HCT116 (cell line): ENCODE results near the gene DEGS1. TPM values are rescaled to one million over a fixed set of nuclear protein-coding genes. Genes with fewer than 3 reads are reported as not detected.

Source experiments
- ATAC-seq: fragments of 200-7000 bp; cut with Tn5 transposase; 2 replicates; pipeline ENCODE4 v1.9.1; 2020; ENCODE audit warnings: mild to moderate bottlenecking, moderate library complexity
- BruUV-seq: library from RNA; stranded (reverse); fragments of 400-500 nt; replicated peaks from 2 replicates; lab custom pipeline; 2021; lab: Mats Ljungman, UMichigan
- CTCF ChIA-PET: fragments of 300-600 bp; sonication (Branson Sonifier 250); formaldehyde crosslinking; loops from one replicate; lab custom pipeline; 2021; ENCODE audit warnings: antibody characterized with exemption; lab: Charles Lee
- POLR2A ChIA-PET: fragments of 300-600, 350-600 bp; sonication (Branson Sonifier 250); formaldehyde crosslinking; loops from one replicate; lab custom pipeline; 2021; ENCODE audit warnings: antibody characterized with exemption; lab: Charles Lee
- RAD21 ChIA-PET, 2 experiments: fragments of 300-600 bp; sonication (Branson Sonifier 250); formaldehyde crosslinking; loops; one replicate each; lab custom pipeline; 2023; ENCODE audit warnings: low total read pairs in 2 of 2; ENCODE audit not compliant: uncharacterized antibody in 2 of 2, unreplicated experiment in 2 of 2, low non-redundant PET in 1 of 2; lab: Charles Lee
- DNase-seq: peaks from one replicate; pipeline ENCODE4 v3.0.0-alpha.2; 2010; ENCODE audit warnings: low read depth, low spot score
- H2AFZ ChIP-seq: fragments of 200-600 bp; shearing (Covaris generic), sonication (generic); 2 replicates; pipeline ENCODE4 v1.6.1; 2017; ENCODE audit warnings: low read depth, mixed run types, mixed read lengths, antibody characterized with exemption, low read length; ENCODE audit not compliant: poor library complexity, severe bottlenecking
- H3K27ac ChIP-seq: 2 replicates; pipeline ENCODE4 v1.5.1; 2012; ENCODE audit warnings: low read depth, low read length
- H3K27me3 ChIP-seq: fragments of 200-600 bp; sonication (generic); 2 replicates; pipeline ENCODE4 v1.6.1; 2016; ENCODE audit warnings: mixed run types, low read length, mixed read lengths; ENCODE audit not compliant: insufficient read depth
- H3K36me3 ChIP-seq, 2 experiments: fragments of 200-500 bp in 1 of 2; fragments of 200-600 bp in 1 of 2; sonication (Bioruptor generic) in 1 of 2; sonication (generic) in 1 of 2; 2 replicates each; pipeline versions ENCODE4 v1.5.1 to v1.6.1; 2014 to 2016; ENCODE audit warnings: low read length in 2 of 2, inconsistent platforms in 1 of 2, mixed read lengths in 1 of 2, mixed run types in 1 of 2; ENCODE audit not compliant: insufficient read depth in 2 of 2, control insufficient read depth in 1 of 2
- H3K4me1 ChIP-seq, 2 experiments: fragments of 200-600 bp in 1 of 2; sonication (generic) in 1 of 2; 2 replicates each; pipeline versions ENCODE4 v1.5.1 to v1.6.1; 2012 to 2017; ENCODE audit warnings: low read length in 2 of 2, inconsistent platforms in 1 of 2, mild to moderate bottlenecking in 1 of 2, mixed read lengths in 1 of 2, mixed run types in 1 of 2, moderate library complexity in 1 of 2; ENCODE audit not compliant: insufficient read depth in 2 of 2, control insufficient read depth in 1 of 2
- H3K4me2 ChIP-seq: fragments of 200-600 bp; sonication (generic); 2 replicates; pipeline ENCODE4 v1.6.1; 2017; ENCODE audit warnings: mixed run types, low read length, mixed read lengths
- H3K4me3 ChIP-seq, 2 experiments: fragments of 200-600 bp in 1 of 2; sonication (generic) in 1 of 2; replicated peaks in 1 of 2; 2 replicates each; pipeline ENCODE4 v1.5.1; 2011 to 2016; ENCODE audit warnings: low read length in 2 of 2, control low read depth in 1 of 2, low read depth in 1 of 2, mild to moderate bottlenecking in 1 of 2, mixed read lengths in 1 of 2, mixed run types in 1 of 2
- H3K79me2 ChIP-seq: fragments of 200-600 bp; sonication (generic); 2 replicates; pipeline ENCODE4 v1.6.1; 2017; ENCODE audit warnings: mild to moderate bottlenecking, mixed run types, low read length, moderate library complexity, mixed read lengths; ENCODE audit not compliant: insufficient read depth
- H3K9ac ChIP-seq: fragments of 200-600 bp; sonication (generic); 2 replicates; pipeline ENCODE4 v1.6.1; 2016; ENCODE audit warnings: low read length, mixed read lengths
- H3K9me2 ChIP-seq: fragments of 200-600 bp; sonication (generic), shearing (Covaris generic); 2 replicates; pipeline ENCODE4 v1.6.1; 2017; ENCODE audit warnings: mixed run types, mild to moderate bottlenecking, moderate library complexity; ENCODE audit not compliant: insufficient read depth
- H3K9me3 ChIP-seq, 2 experiments: fragments of 200-500 bp in 1 of 2; fragments of 200-600 bp in 1 of 2; sonication (Bioruptor generic) in 1 of 2; sonication (generic) in 1 of 2; 2 replicates each; pipeline ENCODE4 v1.6.1; 2014 to 2017; ENCODE audit warnings: low read length in 2 of 2, mixed read lengths in 2 of 2, inconsistent platforms in 1 of 2, low read depth in 1 of 2, mild to moderate bottlenecking in 1 of 2, mixed run types in 1 of 2, moderate library complexity in 1 of 2; ENCODE audit not compliant: control insufficient read depth in 1 of 2, insufficient read depth in 1 of 2
- H4K20me1 ChIP-seq: fragments of 200-600 bp; sonication (generic), shearing (Covaris generic); 2 replicates; pipeline ENCODE4 v1.6.1; 2017; ENCODE audit warnings: mixed run types, mild to moderate bottlenecking, moderate library complexity; ENCODE audit not compliant: insufficient read depth
- CBX3 ChIP-seq: IDR thresholded peaks from 2 replicates; pipeline ENCODE4 v1.6.1; 2012; ENCODE audit warnings: low read depth
- EGR1 ChIP-seq: IDR thresholded peaks from 2 replicates; pipeline ENCODE4 v1.6.1; 2012; ENCODE audit warnings: low read depth
- ELF1 ChIP-seq: IDR thresholded peaks from 2 replicates; pipeline ENCODE4 v1.6.1; 2012; ENCODE audit warnings: low read depth, borderline replicate concordance
- EZH2 ChIP-seq: fragments of 200-600 bp; sonication (generic); IDR thresholded peaks from 2 replicates; pipeline ENCODE4 v1.6.1; 2017; ENCODE audit warnings: antibody characterized with exemption, mixed run types
- EZH2phosphoT487 ChIP-seq: fragments of 200-600 bp; IDR thresholded peaks from 2 replicates; pipeline ENCODE4 v1.6.1; 2018; ENCODE audit warnings: antibody characterized with exemption, borderline replicate concordance
- FOSL1 ChIP-seq: IDR thresholded peaks from 2 replicates; pipeline ENCODE4 v1.6.1; 2012; ENCODE audit warnings: low read depth
- POLR2A ChIP-seq: IDR thresholded peaks from 2 replicates; pipeline ENCODE4 v1.7.0; 2011; ENCODE audit warnings: borderline replicate concordance; ENCODE audit not compliant: insufficient read depth, insufficient read length; ENCODE audit errors: extremely low read depth
- RAD21 ChIP-seq: IDR thresholded peaks from 2 replicates; pipeline ENCODE4 v1.6.1; 2012; ENCODE audit warnings: low read depth, mild to moderate bottlenecking
- SRF ChIP-seq: IDR thresholded peaks from 2 replicates; pipeline ENCODE4 v1.6.1; 2012; ENCODE audit warnings: low read depth
- TCF7L2 ChIP-seq: IDR thresholded peaks from 2 replicates; pipeline ENCODE4 v1.7.0; 2011; ENCODE audit warnings: borderline replicate concordance, inconsistent platforms; ENCODE audit not compliant: insufficient read depth, insufficient read length; ENCODE audit errors: extremely low read depth
- YY1 ChIP-seq: IDR thresholded peaks from 2 replicates; pipeline ENCODE4 v1.6.1; 2011; ENCODE audit warnings: low read length, low read depth, moderate library complexity, mild to moderate bottlenecking; ENCODE audit not compliant: insufficient replicate concordance; ENCODE audit errors: extremely low read depth
- ZFX ChIP-seq: fragments of 450-650 bp; IDR thresholded peaks from 2 replicates; pipeline ENCODE4 v1.6.1; 2017
- ZNF274 ChIP-seq: fragments of 200-500 bp; sonication (Bioruptor generic); IDR thresholded peaks from 2 replicates; pipeline ENCODE4 v1.6.1; 2014; ENCODE audit warnings: mild to moderate bottlenecking, low read depth, low read length, inconsistent platforms
- intact Hi-C: fragments of 100-400 bp; cut with micrococcal nuclease; formaldehyde crosslinking; loops from 2 replicates; pipeline ENCODE4 v1.10.0; 2022
- total RNA-seq: library from RNA; stranded (reverse); gene quantifications from one replicate; pipeline ENCODE4 v1.2.1, GENCODE V29; 2021; ENCODE audit not compliant: unreplicated experiment
- TF ChIP-seq, protein P1 (sequence below), 3 experiments: fragments of 200-600 bp in 1 of 3; sonication (generic) in 1 of 3; IDR thresholded peaks in 2 of 3; conservative IDR thresholded peaks in 1 of 3; 2 replicates each; pipeline ENCODE4 v1.5.1; 2012 to 2017; ENCODE audit warnings: low read depth in 2 of 3, low read length in 2 of 3, antibody characterized with exemption in 1 of 3, borderline replicate concordance in 1 of 3, control low read depth in 1 of 3, mild to moderate bottlenecking in 1 of 3, mixed read lengths in 1 of 3, mixed run types in 1 of 3, moderate library complexity in 1 of 3; ENCODE audit not compliant: insufficient read depth in 1 of 3
- TF ChIP-seq, protein P2 (sequence below): IDR thresholded peaks from 2 replicates; pipeline ENCODE4 v1.6.1; 2012; ENCODE audit warnings: low read depth

DEGS1 gene
- total RNA-seq, 1 experiment from 2014 or later, result 23.1 TPM

DNA sequence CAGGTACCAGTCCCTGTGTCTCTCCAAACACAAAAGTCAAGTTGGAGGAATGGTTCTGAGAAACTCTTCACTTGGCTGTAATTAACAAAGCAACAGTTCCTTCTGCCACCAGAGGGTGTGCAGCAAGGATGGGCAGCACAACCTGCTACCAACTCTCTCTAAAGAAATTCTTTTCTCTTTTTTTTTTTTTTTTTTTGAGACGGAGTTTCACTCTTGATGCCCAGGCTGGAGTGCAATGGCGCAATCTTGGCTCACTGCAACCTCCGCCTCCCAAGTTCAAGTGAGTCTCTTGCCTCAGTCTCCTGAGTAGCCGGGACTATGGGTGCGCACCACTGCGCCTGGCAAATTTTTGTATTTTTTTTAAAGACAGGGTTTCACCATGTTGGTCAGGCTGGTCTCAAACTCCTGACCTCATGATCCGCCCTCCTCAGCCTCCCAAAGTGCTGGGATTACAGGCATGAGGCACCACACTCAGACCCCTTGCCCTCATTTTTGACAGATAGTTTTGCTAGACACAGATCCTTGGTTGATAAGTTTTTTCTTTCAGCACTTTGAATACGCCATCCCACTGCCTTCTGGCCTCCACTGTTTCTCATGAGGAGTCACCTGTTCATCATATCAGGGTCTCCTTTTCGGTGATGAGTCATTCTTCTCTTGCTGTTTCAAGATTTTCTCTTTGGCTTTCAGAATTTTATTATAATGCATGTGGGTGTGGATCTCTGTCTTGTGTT is 12.1 kb upstream of the DEGS1 start:
- Histone ChIP-seq H3K9me2 (no peaks in the 10 kb centered on the region), H3K27me3 (no peaks in the 10 kb centered on the region), H3K36me3 (no peaks in the 10 kb centered on the region), H3K4me2 (no peak overlapping the region), H4K20me1 (no peaks in the 10 kb centered on the region), H3K4me3 (no peak overlapping the region), H2AFZ (no peak overlapping the region), H3K9me3 (no peaks in the 10 kb centered on the region), H3K4me1 (peaks cover 0 to 7% of the 10 kb centered on the region in 2 experiments; a peak in 1 of 4 replicates), H3K79me2 (no peaks in the 10 kb centered on the region), H3K27ac (no peak overlapping the region), H3K9ac (no peak overlapping the region)
- RAD21 ChIA-PET, result no interaction called here
- CTCF ChIA-PET, result no interaction called here
- DNase-seq (no peak), ATAC-seq (peak; percentile 65)
- no TSS peak for BruUV-seq
- intact Hi-C loops, result no loop called here
- TF ChIP-seq RAD21, result peak; percentile 35
- no peak for TF ChIP-seq EZH2
- TF ChIP-seq, protein P1, sequence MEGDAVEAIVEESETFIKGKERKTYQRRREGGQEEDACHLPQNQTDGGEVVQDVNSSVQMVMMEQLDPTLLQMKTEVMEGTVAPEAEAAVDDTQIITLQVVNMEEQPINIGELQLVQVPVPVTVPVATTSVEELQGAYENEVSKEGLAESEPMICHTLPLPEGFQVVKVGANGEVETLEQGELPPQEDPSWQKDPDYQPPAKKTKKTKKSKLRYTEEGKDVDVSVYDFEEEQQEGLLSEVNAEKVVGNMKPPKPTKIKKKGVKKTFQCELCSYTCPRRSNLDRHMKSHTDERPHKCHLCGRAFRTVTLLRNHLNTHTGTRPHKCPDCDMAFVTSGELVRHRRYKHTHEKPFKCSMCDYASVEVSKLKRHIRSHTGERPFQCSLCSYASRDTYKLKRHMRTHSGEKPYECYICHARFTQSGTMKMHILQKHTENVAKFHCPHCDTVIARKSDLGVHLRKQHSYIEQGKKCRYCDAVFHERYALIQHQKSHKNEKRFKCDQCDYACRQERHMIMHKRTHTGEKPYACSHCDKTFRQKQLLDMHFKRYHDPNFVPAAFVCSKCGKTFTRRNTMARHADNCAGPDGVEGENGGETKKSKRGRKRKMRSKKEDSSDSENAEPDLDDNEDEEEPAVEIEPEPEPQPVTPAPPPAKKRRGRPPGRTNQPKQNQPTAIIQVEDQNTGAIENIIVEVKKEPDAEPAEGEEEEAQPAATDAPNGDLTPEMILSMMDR (IDR thresholded peaks at IDR 0.05 in 2 of 3, conservative IDR thresholded peaks at IDR 0.05 in 1 of 3; ENCODE audit: borderline replicate concordance in 1 of 3, insufficient read depth in 1 of 3, low read depth in 2 of 3, low read length in 2 of 3), result peak in 2 of 3 experiments; percentile 39 to 42; a peak in 2 of 6 replicates
- TF ChIP-seq EZH2phosphoT487, result no peak
- POLR2A ChIA-PET, result no interaction called here

DNA sequence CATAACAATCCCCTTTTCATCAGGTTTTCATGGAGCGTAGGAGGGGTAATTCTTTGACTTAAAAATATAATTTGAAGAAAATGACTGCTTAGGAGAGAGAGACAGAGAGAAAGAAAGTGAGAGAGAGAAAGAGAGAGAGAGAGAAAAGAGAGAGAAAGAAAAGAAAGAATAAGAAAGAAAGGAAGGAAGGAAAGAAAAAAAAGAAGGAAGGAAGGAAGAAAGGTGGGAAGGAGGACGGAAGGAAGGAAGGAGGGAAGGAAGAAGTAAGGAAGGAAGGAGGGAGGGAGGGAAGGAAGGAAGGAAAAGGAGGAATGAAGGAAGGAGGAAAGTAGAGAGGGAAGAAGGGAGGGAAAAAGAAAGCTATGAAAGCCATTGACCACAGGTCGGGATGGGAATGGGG is 10.8 kb upstream of the DEGS1 start:
- ChIA-PET RAD21 (no interaction called here), CTCF (no interaction called here), POLR2A (no interaction called here)
- TF ChIP-seq SRF, result no peak
- TF ChIP-seq, protein P2, sequence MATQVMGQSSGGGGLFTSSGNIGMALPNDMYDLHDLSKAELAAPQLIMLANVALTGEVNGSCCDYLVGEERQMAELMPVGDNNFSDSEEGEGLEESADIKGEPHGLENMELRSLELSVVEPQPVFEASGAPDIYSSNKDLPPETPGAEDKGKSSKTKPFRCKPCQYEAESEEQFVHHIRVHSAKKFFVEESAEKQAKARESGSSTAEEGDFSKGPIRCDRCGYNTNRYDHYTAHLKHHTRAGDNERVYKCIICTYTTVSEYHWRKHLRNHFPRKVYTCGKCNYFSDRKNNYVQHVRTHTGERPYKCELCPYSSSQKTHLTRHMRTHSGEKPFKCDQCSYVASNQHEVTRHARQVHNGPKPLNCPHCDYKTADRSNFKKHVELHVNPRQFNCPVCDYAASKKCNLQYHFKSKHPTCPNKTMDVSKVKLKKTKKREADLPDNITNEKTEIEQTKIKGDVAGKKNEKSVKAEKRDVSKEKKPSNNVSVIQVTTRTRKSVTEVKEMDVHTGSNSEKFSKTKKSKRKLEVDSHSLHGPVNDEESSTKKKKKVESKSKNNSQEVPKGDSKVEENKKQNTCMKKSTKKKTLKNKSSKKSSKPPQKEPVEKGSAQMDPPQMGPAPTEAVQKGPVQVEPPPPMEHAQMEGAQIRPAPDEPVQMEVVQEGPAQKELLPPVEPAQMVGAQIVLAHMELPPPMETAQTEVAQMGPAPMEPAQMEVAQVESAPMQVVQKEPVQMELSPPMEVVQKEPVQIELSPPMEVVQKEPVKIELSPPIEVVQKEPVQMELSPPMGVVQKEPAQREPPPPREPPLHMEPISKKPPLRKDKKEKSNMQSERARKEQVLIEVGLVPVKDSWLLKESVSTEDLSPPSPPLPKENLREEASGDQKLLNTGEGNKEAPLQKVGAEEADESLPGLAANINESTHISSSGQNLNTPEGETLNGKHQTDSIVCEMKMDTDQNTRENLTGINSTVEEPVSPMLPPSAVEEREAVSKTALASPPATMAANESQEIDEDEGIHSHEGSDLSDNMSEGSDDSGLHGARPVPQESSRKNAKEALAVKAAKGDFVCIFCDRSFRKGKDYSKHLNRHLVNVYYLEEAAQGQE, result no peak
- TF ChIP-seq CBX3, result no peak
- no peak for TF ChIP-seq ZFX
- TF ChIP-seq POLR2A, result no peak
- TF ChIP-seq ZNF274, result no peak
- no peak for TF ChIP-seq TCF7L2
- no peak for TF ChIP-seq ELF1
- no peak for TF ChIP-seq EGR1
- no peak for TF ChIP-seq YY1
- no peak for TF ChIP-seq FOSL1

More for the DNA sequence above, 10.8 kb upstream of the DEGS1 start:
- H3K9me3 ChIP-seq, result no peaks in the 10 kb centered on the region
- intact Hi-C loops, result no loop called here
- H3K27ac ChIP-seq, result no peak overlapping the region
- H3K27me3 ChIP-seq, result no peaks in the 10 kb centered on the region
- no peaks in the 10 kb centered on the region for H4K20me1 ChIP-seq
- no peak for DNase-seq
- no peaks in the 10 kb centered on the region for H3K79me2 ChIP-seq
- no peak overlapping the region for H2AFZ ChIP-seq
- no peak for ATAC-seq
- H3K4me3 ChIP-seq, result no peak overlapping the region
- H3K4me1 ChIP-seq, result peaks cover 0 to 7% of the 10 kb centered on the region in 2 experiments; a peak in 1 of 4 replicates
- no TSS peak for BruUV-seq
- no peak overlapping the region for H3K4me2 ChIP-seq
- no peaks in the 10 kb centered on the region for H3K36me3 ChIP-seq
- no peaks in the 10 kb centered on the region for H3K9me2 ChIP-seq
- no peak overlapping the region for H3K9ac ChIP-seq
